Colonic mucosa (tissue), 4 donors: ENCODE data around the gene MPND. TPM values are rescaled to one million over a fixed set of nuclear protein-coding genes. Genes with fewer than 3 reads are reported as not detected.
"Not testable (repeated sequence)": the region's sequence is repeated elsewhere in the genome, so short reads cannot be mapped to it uniquely, and the experiment has no call there.

Experiments used
- DNase-seq: peaks from one replicate; pipeline ENCODE4 v3.0.0-alpha.2; 2020
- H3K27ac ChIP-seq: fragments of 200-600 bp; one replicate; pipeline ENCODE4 v1.8.0; 2021
- H3K27me3 ChIP-seq: fragments of 200-600 bp; one replicate; pipeline ENCODE4 v1.8.0; 2021
- H3K36me3 ChIP-seq: fragments of 200-600 bp; one replicate; pipeline ENCODE4 v1.8.0; 2021
- H3K4me1 ChIP-seq: fragments of 200-600 bp; one replicate; pipeline ENCODE4 v1.8.0; 2021; ENCODE audit warnings: mild to moderate bottlenecking
- H3K4me3 ChIP-seq: fragments of 200-600 bp; one replicate; pipeline ENCODE4 v1.8.0; 2021
- H3K9ac ChIP-seq, 2 donors: one replicate each; pipeline ENCODE4 v1.7.0; 2013; ENCODE audit warnings: control low read depth in 2 of 2, low read depth in 2 of 2, low read length in 2 of 2
- H3K9me3 ChIP-seq: fragments of 200-600 bp; one replicate; pipeline ENCODE4 v1.8.0; 2021
- intact Hi-C: fragments of 100-400 bp; cut with DNase I; formaldehyde crosslinking; loops from one replicate; pipeline ENCODE4 v1.14.1; 2022
- total RNA-seq, 2 donors: library from RNA; stranded (reverse); fragmentation: NEBNext Ultra II Directional in 1 of 2; extraction: Animal tissue kit (Norgen Biotek cat#: 25700) in 1 of 2; gene quantifications; one replicate each; pipeline ENCODE4 v1.2.1, GENCODE V29; 2021
- TF ChIP-seq, protein P1 (sequence below): fragments of 200-600 bp; IDR thresholded peaks from one replicate; pipeline ENCODE4 v1.8.0; 2022; ENCODE audit warnings: antibody characterized with exemption, mild to moderate bottlenecking
- donor health status: healthy.
- donor health status: DM: no; HTN: no; CAD: no.
- donor health status: DM: no; HTN: no; CAD: no.

The MPND gene
- total RNA-seq, 2 donors from 2014 or later: 38.0 to 63.2 TPM

- Histone ChIP-seq H3K27me3 (no peaks in the 10 kb centered on the region), H3K4me3 (no peak overlapping the region), H3K9me3 (no peaks in the 10 kb centered on the region), H3K36me3 (peaks cover 6% of the 10 kb centered on the region), H3K4me1 (peaks cover 5% of the 10 kb centered on the region), H3K9ac (no peak overlapping the region), H3K27ac (no peak overlapping the region)
- no peak for DNase-seq
- intact Hi-C loops: no loop called here
- TF ChIP-seq, protein P1, sequence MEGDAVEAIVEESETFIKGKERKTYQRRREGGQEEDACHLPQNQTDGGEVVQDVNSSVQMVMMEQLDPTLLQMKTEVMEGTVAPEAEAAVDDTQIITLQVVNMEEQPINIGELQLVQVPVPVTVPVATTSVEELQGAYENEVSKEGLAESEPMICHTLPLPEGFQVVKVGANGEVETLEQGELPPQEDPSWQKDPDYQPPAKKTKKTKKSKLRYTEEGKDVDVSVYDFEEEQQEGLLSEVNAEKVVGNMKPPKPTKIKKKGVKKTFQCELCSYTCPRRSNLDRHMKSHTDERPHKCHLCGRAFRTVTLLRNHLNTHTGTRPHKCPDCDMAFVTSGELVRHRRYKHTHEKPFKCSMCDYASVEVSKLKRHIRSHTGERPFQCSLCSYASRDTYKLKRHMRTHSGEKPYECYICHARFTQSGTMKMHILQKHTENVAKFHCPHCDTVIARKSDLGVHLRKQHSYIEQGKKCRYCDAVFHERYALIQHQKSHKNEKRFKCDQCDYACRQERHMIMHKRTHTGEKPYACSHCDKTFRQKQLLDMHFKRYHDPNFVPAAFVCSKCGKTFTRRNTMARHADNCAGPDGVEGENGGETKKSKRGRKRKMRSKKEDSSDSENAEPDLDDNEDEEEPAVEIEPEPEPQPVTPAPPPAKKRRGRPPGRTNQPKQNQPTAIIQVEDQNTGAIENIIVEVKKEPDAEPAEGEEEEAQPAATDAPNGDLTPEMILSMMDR: no peak
Observed at GRCh38 chr19:4346020-4346383, 2.6 kb downstream of the MPND start.

- no peak for DNase-seq
- Histone ChIP-seq H3K27me3 (no peaks in the 10 kb centered on the region), H3K9ac (no peak overlapping the region), H3K4me1 (peaks cover 5% of the 10 kb centered on the region), H3K4me3 (no peak overlapping the region), H3K36me3 (peaks cover 6% of the 10 kb centered on the region), H3K9me3 (no peaks in the 10 kb centered on the region), H3K27ac (no peak overlapping the region)
- intact Hi-C loops: no loop called here
- TF ChIP-seq, protein P1: no peak
Observed at GRCh38 chr19:4347521-4347920, 4.2 kb downstream of the MPND start.

DNA sequence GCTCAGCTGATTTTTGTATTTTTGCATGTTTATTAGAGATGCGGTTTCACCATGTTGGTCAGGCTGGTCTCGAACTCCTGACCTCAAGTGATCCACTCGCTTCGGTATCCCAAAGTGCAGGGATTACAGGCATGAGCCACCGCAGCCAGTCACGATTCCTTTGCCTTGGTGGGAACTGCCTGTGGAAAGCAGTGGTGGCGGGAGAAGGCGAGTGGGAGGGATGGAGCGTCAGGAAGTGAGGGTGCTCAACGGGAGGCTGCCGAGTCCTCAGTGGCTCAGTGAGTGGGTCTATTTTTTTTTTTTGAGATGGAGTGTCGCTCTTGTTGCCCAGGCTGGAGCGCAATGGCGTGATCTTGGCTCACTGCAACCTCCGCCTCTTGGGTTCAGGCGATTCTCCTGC is 5.9 kb downstream of the MPND start:
- H3K4me3 ChIP-seq, H3K27me3 ChIP-seq, H3K4me1 ChIP-seq, H3K27ac ChIP-seq, H3K36me3 ChIP-seq, DNase-seq, H3K9me3 ChIP-seq, H3K9ac ChIP-seq, intact Hi-C loops: not testable (repeated sequence)

DNA sequence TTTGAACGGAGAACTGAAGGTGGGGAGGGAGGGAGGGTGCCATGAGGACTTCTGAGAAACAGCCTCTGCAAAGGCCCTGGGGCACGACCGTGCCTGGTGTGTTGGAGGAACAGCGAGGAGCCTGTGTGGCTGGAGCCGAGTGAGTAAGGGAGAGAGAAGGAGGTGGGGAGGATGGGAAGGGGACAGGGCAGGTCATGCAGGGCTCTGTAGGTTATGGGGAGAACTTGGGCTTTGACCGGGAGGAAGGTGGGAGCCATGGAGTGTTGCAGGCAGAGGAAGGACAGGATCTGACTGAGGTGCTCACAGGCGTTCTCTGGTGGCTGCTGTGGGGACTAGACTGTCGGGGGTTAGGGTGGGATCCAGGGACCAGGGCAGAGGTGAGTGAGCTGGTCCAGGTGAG is 6.7 kb downstream of the MPND start:
- no peak overlapping the region for H3K4me3 ChIP-seq
- no peaks in the 10 kb centered on the region for H3K4me1 ChIP-seq
- peaks cover 6% of the 10 kb centered on the region for H3K36me3 ChIP-seq
- no peak overlapping the region for H3K9ac ChIP-seq
- TF ChIP-seq, protein P1: no peak
- no peak for DNase-seq
- intact Hi-C loops: loop anchor here (5.0 kb wide), 1 partner anchor 83 kb away; no protein-coding TSS in a partner anchor
- no peak overlapping the region for H3K27ac ChIP-seq
- H3K27me3 ChIP-seq: no peaks in the 10 kb centered on the region
- H3K9me3 ChIP-seq: no peaks in the 10 kb centered on the region

DNA sequence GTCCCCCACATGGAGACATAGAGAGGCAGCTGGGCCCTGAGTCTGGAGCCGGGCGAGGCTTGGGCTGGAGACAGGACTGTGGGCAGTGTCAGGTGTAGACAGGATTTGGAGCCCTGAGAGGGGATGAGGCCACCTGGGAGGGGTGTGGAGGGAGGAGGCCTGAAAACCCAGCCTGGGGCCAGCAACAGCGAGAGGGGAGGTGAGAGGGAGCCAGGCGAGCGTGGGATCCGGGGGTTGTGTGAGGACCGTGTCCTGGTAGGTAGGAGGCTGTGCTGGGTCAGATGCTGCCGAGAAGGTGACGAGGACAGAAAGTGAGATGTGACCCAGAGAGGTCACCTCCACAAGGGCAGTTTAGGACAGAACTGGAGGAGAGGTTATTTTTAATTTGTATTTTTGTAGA is 7.4 kb downstream of the MPND start:
- TF ChIP-seq, protein P1: no peak
- no peak overlapping the region for H3K4me3 ChIP-seq
- no peak for DNase-seq
- no peaks in the 10 kb centered on the region for H3K27me3 ChIP-seq
- no peak overlapping the region for H3K27ac ChIP-seq
- peaks cover 6% of the 10 kb centered on the region for H3K36me3 ChIP-seq
- intact Hi-C loops: loop anchor here (5.0 kb wide), 1 partner anchor 83 kb away; no protein-coding TSS in a partner anchor
- no peaks in the 10 kb centered on the region for H3K4me1 ChIP-seq
- no peaks in the 10 kb centered on the region for H3K9me3 ChIP-seq
- no peak overlapping the region for H3K9ac ChIP-seq

DNA sequence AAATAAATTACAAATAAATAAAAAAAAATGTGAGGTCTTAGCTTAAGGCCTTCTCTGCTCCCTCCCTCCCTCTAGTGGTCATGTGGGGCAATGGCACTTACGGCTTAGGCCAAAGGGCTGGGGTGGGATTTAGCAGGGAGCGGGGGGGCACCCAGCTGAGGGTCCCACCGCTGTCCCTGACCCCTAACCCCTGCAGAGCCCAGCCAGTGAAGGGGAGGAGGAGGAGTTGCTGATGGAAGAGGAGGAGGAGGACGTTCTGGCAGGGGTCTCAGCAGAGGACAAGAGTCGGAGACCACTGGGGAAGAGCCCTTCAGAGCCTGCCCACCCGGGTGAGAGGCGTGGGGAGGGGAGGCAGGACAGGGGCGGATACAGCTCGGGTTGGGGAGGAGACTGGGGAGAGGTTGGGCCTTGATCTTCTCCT is 9.3 kb downstream of the MPND start:
- Histone ChIP-seq H3K4me3 (no peak overlapping the region), H3K27me3 (no peaks in the 10 kb centered on the region), H3K36me3 (no peaks in the 10 kb centered on the region), H3K9me3 (no peaks in the 10 kb centered on the region), H3K9ac (no peak overlapping the region), H3K4me1 (no peaks in the 10 kb centered on the region), H3K27ac (no peak overlapping the region)
- TF ChIP-seq, protein P1: peak; percentile 93
- intact Hi-C loops: loop anchor here (5.0 kb wide), 1 partner anchor 85 kb away; no protein-coding TSS in a partner anchor
- DNase-seq: no peak
